Measurements from ENCODE around the gene TMEM72.
"Not testable (repeated sequence)": the region's sequence is repeated elsewhere in the genome, so short reads cannot be mapped to it uniquely, and the experiment has no call there.

Gene TMEM72

DNA sequence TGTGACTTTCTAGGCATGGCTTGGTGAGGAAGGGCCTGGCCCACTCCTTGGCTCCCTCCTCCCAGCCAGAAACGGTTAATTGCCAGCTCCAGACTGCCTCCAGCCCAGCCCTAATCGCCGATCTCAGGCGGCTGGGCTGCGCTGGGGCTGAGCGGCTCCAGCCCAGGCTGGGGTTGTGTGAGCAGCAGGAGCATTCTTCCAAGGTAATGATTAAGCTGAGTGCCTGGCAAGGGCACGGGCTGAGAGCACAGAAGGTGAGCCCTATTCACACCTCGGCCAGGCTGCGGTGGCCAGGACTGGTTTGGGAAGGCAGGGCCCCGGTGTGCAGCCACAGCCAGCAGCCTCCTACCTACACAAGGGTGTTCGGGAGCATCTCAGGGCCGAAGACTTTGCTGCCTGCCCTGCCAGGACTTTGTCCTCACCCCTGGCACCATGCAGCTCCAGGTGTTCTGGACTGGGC, at the start of gene TMEM72:
TSS of gene TMEM72 (plus strand) at position 257 of the 460 bp plus-strand sequence. CDS start at position 433, 176 bp downstream.
- no peak for DNase-seq (ENCODE audit: low read depth)

DNA sequence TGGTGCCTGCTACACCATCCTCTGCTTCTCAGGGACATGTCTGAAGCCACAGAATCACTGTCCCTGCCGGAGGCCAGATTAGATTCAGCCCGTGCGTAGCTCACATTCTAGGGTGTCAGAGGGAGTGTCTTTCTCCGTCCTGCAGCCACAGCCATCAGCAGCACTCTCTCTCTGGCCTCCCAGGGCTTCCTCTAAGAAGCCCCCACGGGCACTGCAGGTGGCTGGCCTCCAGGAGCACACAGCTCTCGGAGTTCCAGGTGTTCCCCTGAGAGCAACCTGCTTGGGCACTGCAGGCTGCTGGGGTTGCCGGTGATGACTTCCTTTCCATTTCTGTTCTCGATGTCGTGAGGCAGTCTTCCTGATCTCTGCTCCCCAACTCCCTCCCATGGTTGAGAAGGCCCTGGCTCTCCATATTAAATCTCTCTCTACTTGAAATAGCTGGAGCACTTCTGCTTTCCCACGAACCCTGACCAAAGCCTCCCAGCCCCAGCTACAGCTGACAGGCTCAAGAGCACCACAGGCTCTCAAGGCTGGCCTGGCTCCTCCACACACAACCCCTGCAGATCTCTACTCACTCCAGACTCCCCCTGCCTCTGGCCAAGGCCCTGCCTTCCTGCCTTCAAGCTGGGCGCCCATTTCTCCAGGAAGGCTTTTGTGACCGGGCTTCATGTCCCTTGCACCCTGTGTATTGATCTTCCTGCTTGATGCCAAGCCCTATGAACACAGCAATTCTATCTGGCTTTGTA, 49.0 kb upstream of the TMEM72 start:
- DNase-seq (ENCODE audit: low read depth): no peak

DNA sequence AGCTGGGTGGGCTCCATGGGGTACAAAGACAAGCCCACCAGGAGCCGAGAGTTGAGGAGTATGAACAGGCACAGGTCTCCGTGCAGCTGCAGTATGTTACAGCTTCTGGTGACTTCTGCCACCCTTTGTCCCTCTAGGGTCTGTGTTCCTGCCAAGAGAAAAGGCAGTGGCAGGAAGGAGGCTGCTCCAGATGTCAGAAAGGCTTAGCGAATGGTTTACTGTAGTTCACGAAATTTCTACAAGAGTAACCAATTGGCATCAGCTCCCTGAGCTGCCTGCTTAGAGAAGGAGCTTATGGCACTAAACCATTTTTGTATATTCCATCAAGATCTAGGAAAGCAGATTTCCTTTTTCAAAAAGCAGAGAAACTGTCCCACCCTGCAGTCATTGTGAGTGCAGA, 48.2 kb upstream of the TMEM72 start:
- no peak for DNase-seq (ENCODE audit: low read depth)

DNA sequence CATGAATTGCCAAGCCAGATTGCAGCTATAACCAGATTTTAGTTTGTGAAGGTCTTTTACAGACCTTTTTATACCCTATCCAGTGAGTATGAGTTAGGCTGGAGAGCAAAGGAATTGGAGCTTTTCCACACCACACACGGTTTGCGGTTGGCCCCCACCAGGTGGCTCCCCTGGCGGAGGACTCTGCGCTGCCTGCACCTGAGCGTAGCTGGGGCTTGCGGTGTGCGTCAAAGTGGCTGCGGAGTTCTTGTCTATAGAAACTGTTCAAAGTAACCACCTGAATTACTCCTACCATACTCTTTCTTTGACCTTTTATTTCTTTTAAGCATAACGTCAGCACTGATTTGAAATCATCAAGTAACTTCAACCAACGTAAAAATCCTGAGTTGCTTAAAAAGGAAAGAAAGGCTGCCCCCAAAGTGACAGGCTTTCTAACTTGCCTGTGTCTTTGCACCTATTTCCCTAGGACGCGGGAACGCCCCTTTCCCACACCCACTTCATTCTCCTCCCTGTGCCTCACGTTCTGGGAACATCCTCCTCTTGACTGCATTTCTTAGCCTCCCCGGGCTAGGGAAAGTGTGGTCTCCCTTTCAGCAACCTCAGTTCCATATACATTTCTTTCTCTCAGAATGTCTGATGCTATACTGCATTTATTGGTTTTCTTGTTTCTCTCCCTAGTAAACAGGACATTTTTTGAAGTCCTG, 47.6 kb upstream of the TMEM72 start:
- DNase-seq (ENCODE audit: low read depth): no peak

DNA sequence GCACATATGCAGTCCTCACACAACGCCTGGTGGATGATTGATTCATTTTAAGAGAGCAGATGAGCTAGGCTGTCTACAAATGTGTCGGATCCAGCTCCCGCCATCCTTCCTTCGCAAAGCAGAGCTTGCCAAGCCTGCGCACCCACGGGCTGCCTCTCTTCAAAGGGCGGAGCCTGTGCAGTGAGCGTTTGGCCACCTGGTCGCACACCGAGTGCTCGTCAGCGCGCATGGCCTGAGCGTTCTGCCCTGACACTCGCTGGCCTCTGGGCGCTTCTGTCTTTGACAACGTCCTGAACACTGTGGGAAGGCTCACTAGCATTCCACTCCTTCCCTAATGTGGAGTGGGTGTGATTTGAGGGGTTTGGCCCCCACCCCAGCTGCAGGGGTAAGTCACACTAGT, 47.1 kb upstream of the TMEM72 start:
- DNase-seq (ENCODE audit: low read depth): no peak

DNA sequence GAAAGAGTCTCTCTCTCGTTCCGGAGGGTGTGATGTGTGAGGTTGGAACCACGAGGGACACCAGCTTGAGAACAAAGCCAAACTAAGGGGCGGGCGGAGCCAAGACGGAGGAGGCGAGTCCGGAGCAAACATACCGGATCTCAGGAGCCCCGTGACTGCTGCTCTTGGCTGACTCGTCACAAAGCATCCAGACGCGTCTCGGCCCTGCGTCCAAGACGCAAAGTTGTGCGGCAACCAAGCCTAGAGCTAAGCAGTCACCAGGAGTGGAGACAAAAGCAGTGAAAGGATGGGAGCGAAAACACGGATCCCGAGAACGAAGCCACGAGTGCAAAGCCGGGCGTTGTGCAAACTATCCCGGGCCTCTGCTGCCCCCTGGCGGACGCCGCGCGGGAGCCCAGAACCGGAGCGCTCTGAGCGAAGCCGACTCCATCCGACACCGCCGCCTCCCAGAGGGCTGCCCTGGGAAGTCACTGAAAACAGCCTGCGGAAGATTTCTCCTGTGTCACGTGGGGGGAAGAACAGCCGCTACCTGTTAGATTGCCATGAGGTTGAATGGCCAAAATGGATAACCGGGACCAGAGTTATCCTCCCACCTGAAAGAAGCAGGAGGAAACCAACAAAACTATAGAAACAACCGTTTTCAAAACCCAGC, 46.4 kb upstream of the TMEM72 start:
- DNase-seq (ENCODE audit: low read depth): peak; percentile 69

DNA sequence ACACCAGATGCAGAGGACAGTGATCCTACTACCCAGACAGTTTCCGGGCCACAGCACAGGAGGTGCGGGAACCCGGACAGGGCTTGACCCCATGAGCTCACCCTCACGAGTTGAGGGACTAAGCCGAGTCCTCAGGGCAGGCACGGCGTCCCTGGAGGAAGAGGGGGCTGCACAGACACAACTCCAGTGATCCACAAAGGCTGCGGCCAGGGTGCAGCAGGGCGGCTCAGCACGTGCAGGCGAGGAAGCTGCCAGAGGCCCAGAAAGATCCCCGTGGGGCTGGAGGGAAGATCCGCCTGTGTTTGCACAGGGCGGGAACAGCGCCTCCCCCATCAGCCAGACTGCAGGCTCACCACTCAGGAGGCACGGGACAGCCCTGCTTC, 45.9 kb upstream of the TMEM72 start:
- DNase-seq (ENCODE audit: low read depth): no peak

DNA sequence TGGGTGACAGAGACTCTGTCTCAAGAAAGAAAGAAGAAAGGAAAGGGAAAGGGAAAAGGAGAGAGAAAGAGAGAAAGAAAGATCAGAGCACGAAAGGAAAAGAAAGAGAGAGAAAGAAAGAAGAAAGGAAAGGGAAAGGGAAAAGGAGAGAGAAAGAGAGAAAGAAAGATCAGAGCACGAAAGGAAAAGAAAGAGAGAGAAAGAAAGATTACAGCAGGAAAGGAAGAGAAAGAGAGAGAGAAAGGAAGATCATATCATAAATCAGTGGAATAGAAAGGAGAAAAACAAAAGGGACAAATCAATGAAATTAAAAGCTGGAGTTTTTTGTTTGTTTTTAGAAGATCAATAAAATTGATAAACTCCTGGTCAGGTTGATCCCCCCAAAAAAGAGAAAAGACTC, 44.8 kb upstream of the TMEM72 start:
- not testable (repeated sequence) for DNase-seq (ENCODE audit: low read depth)

DNA sequence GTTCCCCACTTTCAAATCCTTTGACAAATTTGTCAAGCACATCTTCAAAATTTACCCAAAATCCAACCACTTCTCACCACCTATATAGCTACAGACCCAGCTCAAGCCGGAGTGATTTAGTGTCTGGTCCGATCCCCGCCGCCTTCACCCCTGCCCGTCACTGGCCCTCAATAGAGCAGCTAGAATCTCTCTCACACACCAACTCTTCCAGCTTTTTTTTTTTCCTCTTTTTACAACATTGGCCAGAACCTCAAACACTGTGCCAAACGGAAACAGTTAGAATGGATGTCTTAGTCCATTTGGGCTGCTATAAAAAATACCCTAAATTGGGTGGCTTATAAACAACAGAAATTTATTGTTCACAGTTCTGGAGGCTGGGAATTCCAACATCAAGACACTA, 41.1 kb upstream of the TMEM72 start:
- DNase-seq (ENCODE audit: low read depth): no peak

DNA sequence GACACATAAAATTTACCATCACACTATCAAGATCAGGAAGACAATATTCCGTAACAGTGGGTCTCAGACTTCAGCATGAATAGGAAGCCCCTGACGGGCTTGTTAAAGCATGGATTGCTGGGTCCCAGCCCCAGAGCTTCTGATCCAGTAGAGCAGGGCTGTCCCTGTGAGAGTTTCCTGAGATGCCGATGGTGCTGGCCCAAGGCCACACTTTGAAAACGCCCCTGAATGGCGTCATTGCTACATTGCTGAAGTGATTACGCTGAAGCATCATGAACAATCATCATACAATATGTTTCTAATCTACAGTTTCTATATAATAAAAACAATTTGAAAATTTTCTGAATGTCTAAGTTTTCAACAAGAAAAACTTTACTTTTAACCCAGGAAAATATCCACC, 38.0 kb upstream of the TMEM72 start:
- no peak for DNase-seq (ENCODE audit: low read depth)

DNA sequence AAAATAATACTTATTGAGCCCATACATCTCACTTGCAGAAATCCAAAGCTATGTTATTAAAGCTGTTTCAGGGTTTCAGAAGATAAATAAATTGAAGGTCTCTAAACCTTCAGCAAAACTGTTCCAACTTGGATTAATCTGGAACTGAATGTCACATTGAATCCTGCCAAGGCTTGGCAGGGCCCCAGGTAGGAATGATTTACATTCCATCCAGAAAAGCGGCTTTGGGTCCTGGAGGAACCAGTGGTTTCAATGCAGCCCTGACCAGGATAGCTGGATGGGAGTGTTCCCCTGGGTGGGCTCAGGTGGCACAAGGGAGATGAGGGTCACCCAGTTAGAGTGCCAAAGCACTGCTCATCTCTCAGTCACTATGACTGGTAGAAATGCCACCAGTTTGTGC, 37.0 kb upstream of the TMEM72 start:
- no peak for DNase-seq (ENCODE audit: low read depth)

DNA sequence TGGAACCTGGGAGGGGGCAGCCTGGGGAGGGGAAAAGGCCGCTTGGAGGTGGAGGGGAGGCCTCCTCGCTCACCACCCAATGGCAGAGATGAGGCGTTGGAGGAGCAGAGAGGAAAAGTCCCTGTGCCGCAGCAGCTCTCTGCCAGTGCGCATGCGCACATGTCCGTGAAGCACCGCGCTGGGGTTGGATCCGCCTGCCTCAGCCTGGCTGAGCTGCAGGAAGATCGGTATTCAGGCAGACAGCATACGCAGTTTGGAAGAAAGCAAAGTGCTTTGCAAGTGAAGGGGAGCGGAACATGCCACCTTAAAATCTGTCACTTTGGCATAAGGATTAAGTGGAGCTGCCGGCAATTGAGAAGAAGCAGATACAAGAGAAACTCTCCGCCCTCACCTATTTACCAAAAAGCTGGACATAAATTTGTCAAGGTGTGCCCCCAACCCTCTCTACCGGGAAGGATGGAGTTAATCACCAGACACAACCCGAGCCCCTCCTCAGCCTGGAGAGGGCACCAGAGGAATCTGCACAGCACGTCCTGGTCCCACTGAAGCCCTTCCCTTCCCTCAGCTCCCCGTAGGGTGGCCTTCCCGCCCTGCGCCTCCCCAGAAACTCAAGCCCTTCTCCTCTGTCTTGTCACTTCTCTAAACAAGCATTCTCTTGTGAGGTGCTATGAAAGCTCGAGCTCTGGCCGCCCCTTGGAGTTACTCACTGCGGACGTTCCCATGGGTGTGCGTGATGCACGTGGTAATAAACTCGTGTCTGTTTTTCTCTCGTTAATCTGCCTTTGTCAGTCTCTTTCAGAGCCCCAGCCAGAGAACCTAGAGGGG, 32.2 kb upstream of the TMEM72 start:
- peak; percentile 67 for DNase-seq (ENCODE audit: low read depth)

DNA sequence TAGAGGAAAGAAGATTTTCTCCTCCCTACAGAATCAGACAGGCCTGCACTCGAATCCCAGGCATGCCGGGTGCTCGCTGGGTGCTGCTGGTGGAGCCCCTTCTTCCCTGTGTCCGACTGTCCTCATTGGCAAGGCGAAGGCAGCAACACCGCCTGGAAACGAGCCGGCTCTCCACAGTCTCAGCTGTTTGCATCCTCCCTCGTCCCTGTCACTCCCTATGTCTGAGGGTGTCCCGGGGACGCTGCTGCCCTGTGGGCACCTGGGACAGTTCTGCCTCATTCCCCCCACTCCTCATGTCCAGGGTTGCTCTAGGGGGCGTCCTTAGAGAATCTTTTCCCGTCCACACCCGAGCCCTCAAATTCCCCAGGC, 31.6 kb upstream of the TMEM72 start:
- no peak for DNase-seq (ENCODE audit: low read depth)

DNA sequence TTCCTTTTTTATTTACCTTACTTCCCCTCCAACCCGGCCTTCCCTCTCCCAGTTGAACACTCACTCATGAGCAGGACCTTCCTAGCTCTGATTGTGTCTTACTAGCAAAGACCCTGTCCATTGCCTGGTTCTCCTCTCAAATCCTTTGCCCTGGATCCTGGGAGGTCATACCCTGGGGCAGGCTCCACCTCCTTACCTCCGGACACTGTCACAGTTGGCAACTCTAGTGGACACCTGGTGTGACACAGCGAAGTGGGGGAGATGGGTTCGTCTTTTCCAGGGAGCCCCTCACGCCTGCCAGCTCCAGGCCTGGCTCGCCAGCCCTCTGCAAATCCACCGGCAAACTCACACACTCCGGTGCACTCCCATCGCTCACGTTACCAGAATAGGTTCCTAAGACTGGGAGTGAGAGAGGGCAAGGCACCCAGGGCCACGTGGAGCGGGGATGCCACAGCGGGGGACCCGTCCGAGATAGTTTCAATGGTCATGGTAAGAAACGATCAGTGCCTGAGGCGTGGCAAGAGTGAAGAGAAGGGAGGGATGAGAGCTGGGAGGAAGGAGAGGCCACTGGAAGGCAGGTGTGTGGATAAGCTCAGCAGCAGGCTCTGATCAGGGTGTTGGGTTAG, 30.9 kb upstream of the TMEM72 start:
- no peak for DNase-seq (ENCODE audit: low read depth)

DNA sequence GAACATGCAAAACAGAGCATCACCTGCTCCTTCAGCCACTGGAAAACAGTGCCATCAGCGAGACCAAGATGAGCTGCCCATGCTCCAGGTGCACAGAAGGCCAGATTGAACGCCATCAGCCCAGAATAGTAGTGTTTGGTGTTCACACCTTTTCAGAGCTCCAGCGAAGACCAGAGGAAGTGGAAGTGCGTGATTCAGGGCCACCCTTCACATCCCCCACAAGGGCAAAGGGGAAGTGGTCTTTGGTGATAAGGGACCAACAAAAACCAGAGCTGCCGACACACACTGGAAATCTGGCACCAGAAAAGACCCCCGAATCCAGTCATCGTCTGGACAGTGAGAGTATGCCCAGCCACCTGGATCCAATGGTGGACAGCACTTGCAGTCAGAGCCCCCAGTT, 29.5 kb upstream of the TMEM72 start:
- DNase-seq (ENCODE audit: low read depth): no peak

DNA sequence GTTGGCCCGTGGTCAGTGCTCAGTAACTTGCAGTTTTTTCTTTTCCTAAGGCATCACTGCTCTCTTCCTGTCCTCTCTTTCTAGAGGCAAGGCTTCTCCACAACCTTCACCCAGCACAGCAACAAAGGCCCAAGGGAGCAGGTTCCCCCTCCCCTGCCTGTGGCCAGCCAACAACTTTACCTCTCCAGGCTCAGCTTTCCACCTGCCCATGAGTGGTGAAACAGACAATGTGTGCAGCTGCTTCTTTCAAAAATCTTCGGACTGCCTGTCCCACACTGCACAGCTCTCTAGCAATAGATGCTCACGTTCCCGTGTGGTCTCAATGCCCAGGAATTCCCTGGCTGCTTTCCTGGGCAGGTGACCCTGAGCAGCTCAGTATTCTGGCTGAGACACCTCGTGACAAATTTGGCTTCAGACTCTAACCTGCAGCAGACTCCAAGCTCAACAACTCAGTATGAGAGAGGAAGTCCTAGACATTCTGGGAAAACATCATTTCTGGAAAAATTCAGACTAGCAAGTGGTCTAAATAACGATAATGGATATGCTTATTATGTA, 28.9 kb upstream of the TMEM72 start:
- no peak for DNase-seq (ENCODE audit: low read depth)

DNA sequence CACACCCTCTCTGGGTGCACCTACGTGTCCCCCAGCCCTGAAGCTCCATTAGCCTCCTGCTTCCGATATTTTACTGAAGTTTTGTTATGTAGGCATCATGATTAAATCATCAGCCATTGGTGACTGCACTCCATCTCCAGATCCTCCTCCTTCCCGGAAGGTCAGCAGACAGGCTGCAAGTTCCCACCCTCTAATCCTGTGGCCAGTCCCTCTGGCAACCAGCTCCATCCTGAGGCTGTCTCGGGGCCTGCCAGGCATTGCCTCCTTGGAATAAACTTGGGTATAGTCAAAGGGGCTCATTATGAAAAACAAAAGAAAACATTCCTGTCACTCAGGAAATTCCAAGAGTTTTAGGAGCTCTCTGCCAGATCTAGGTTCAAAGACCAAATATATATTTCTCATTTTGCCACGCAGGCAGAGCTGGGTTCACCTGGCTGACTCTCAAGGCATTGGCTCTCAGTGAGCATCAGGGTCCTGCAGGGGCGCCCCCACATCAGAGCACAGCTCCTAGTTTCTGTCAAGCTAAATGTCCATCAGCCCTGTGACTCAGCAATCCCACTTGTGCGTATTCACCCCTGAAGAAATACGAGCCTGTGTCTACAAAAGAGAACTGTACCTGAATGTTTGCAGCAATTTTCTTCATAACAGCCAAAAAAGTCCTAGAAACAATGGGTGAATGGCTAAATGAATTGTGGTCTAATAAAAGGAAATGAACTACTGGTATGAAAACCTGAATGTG, 27.4 kb upstream of the TMEM72 start:
- DNase-seq (ENCODE audit: low read depth): no peak

DNA sequence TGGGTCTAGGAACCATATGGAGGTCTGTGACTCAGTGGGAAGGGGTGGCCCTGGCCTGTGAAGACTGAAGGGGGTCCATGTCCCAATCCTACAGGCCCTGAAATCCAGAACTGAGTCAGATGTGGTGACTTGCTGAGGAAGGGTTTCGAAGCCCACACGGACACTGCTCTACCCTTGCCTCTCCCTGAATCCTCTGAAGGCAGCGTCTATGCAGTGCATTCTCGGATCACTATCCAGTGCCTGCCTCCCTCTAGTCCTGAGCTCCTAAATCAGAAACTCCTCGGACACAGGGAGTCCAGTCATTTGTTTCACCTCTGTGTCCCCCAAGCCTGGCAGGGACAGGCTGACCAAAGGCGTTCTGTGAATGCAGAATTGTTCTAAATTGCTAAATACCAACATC, 25.4 kb upstream of the TMEM72 start:
- no peak for DNase-seq (ENCODE audit: low read depth)

DNA sequence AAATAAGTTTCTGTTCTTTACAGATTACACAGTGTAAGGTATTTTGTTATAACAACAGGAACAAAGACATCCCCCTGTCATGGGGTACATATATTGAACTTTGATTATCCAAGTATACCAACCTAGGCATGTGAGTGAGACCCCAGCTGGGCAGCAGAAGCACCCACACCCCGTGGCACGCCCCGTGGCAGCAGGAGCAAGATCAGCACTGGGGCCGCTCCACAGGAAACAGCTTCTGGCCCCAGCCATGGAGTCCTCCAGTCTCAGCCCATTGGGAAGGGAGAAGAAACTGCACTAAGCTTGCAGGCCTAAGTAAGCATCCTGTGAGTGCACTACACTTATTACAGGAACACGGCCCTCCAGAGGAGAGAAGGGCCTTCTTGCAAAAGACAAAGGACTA, 24.2 kb upstream of the TMEM72 start:
- no peak for DNase-seq (ENCODE audit: low read depth)

DNA sequence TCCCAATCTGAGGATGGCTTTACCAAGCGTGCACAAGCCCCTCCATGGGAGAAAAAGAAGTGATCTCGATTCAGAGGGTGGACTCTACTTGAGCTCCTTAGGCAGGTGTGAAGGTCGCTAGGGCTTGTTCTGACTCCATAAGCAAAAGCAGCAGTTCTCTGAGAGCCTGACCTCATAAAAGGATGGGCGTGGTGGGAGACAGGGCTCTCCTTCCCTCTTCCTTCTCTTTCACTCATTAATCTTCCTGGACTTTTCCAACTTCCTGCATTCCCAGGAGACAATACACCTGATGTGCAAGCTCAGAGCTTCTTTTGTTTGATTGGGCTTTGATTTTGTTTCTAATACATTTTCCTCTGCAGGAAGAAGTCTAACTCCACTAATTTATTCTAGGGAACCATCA, 22.3 kb upstream of the TMEM72 start:
- no peak for DNase-seq (ENCODE audit: low read depth)

DNA sequence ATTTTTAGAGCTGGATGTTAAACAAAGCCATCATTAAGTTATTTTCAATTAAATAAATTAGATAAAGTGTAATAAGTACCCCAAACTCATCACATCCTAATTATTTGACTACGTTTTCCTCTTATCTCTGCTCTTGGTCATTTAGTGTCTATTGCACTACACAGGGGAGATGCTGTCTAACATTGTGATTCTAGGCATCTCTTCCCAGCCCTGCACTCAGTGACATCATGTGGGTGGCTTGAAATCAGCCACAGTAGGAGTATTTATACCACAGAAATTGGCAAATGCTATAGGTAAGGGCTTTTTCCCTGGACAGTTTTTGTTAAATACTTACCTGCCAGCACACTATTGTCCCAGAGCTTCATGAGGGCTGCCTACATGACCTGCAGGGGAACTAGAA, 21.3 kb upstream of the TMEM72 start:
- no peak for DNase-seq (ENCODE audit: low read depth)
